K562 (cell line): ENCODE results near the gene SGMS1. TPM values are rescaled to one million over a fixed set of nuclear protein-coding genes. Genes with fewer than 3 reads are reported as not detected.

Experiments used
- ATAC-seq: fragments of 200-7000 bp; cut with Tn5 transposase; 3 replicates; pipeline ENCODE4 v1.9.1; 2020; ENCODE audit warnings: moderate library complexity
- BruUV-seq: library from RNA; stranded (reverse); fragments of 400-500 nt; replicated peaks from 2 replicates; lab custom pipeline; 2021; lab: Mats Ljungman, UMichigan
- CTCF ChIA-PET: fragments of 300-600 bp; formaldehyde crosslinking; extraction: SDS; loops from one replicate; lab custom pipeline; 2021; ENCODE audit warnings: low intra/inter-chr PET ratio; lab: Yijun Ruan, JAX
- POLR2A ChIA-PET: fragments of 300-600, 350-650 bp; sonication (Branson Sonifier 250); formaldehyde crosslinking; extraction: SDS; loops from one replicate; lab custom pipeline; 2021; ENCODE audit warnings: antibody characterized with exemption, inconsistent platforms; lab: Yijun Ruan, JAX
- DNase-seq, 4 experiments: peaks; one replicate each; pipeline versions ENCODE4 v3.0.0 to v3.0.0-alpha.2; 2011 to 2018; ENCODE audit warnings: low spot score in 3 of 4, mixed read lengths in 3 of 4; ENCODE audit errors: extremely low read depth in 1 of 4
- FAIRE-seq: peaks from 2 replicates; lab custom pipeline; 2011; peaks lifted over from hg19 to GRCh38; lab: Jason Lieb, UNC
- H2AFZ ChIP-seq: 2 replicates; pipeline ENCODE4 v1.6.0; 2011; ENCODE audit warnings: low read depth, low read length, control low read depth, inconsistent platforms
- H3K27ac ChIP-seq: fragments of 200-600 bp; 3 replicates; pipeline ENCODE4 v1.8.0; 2011; ENCODE audit warnings: low read depth, mild to moderate bottlenecking, control low read depth, inconsistent platforms, low read length, moderate library complexity, mixed read lengths; ENCODE audit errors: extremely low read depth
- H3K27me3 ChIP-seq, 2 experiments: fragments of 300-600 bp in 1 of 2; 2 replicates in 1 of 2; 3 replicates in 1 of 2; pipeline versions ENCODE4 v1.6.0 to v1.8.0; 2011; ENCODE audit warnings: inconsistent platforms in 2 of 2, low read length in 2 of 2, mild to moderate bottlenecking in 1 of 2, mixed read lengths in 1 of 2, moderate library complexity in 1 of 2; ENCODE audit not compliant: control insufficient read depth in 2 of 2, insufficient read depth in 2 of 2
- H3K36me3 ChIP-seq: fragments of 300-600 bp; 3 replicates; pipeline ENCODE4 v1.8.0; 2011; ENCODE audit warnings: mild to moderate bottlenecking, low read length, inconsistent platforms; ENCODE audit not compliant: control insufficient read depth, insufficient read depth
- H3K4me1 ChIP-seq, 2 experiments: fragments of 200-600 bp in 1 of 2; replicated peaks in 1 of 2; 2 replicates in 1 of 2; 3 replicates in 1 of 2; pipeline versions ENCODE4 v1.5.1 to v1.8.0; 2011; ENCODE audit warnings: inconsistent platforms in 2 of 2, low read length in 2 of 2, mild to moderate bottlenecking in 1 of 2, mixed read lengths in 1 of 2, moderate library complexity in 1 of 2; ENCODE audit not compliant: control insufficient read depth in 2 of 2, insufficient read depth in 2 of 2
- H3K4me2 ChIP-seq: 2 replicates; pipeline ENCODE4 v1.6.1; 2011; ENCODE audit warnings: low read length, control low read depth, inconsistent platforms, mixed read lengths; ENCODE audit not compliant: insufficient read depth
- H3K4me3 ChIP-seq: fragments of 200-600 bp; sonication (generic), shearing (Covaris generic); 2 replicates; pipeline ENCODE4 v1.5.1; 2016; ENCODE audit warnings: control low read depth, inconsistent platforms
- H3K79me2 ChIP-seq: fragments of 200-600 bp; 3 replicates; pipeline ENCODE4 v1.8.0; 2011; ENCODE audit warnings: low read length, inconsistent platforms; ENCODE audit not compliant: control insufficient read depth, insufficient read depth
- H3K9ac ChIP-seq, 2 experiments: 2 replicates each; pipeline versions ENCODE4 v1.6.0 to v1.6.1; 2011; ENCODE audit warnings: low read depth in 2 of 2, low read length in 2 of 2, control low read depth in 1 of 2, inconsistent platforms in 1 of 2, mild to moderate bottlenecking in 1 of 2, mixed read lengths in 1 of 2; ENCODE audit not compliant: insufficient read depth in 1 of 2
- H3K9me1 ChIP-seq: one replicate; pipeline ENCODE4 v1.6.0; 2011; ENCODE audit warnings: inconsistent platforms, mild to moderate bottlenecking, low read length, moderate library complexity; ENCODE audit not compliant: control insufficient read depth, insufficient read depth
- H3K9me3 ChIP-seq: replicated peaks from 2 replicates; pipeline ENCODE4 v1.5.1; 2011; ENCODE audit warnings: low read depth, low read length, inconsistent platforms; ENCODE audit not compliant: control insufficient read depth, insufficient read depth
- H4K20me1 ChIP-seq: replicated peaks from 2 replicates; pipeline ENCODE4 v1.6.1; 2011; ENCODE audit warnings: low read length, inconsistent platforms, mixed read lengths; ENCODE audit not compliant: control insufficient read depth, insufficient read depth
- ARID1B ChIP-seq: fragments of 450-650 bp; IDR thresholded peaks from 2 replicates; pipeline ENCODE4 v1.6.1; 2016; ENCODE audit warnings: antibody characterized with exemption, mild to moderate bottlenecking, inconsistent platforms
- BRD9 ChIP-seq: fragments of 450-650 bp; IDR thresholded peaks from 2 replicates; pipeline ENCODE4 v1.6.1; 2018; ENCODE audit warnings: low read depth; ENCODE audit not compliant: partially characterized antibody
- CTBP1 ChIP-seq: fragments of 450-650 bp; IDR thresholded peaks from 2 replicates; pipeline ENCODE4 v1.6.1; 2016; ENCODE audit warnings: borderline replicate concordance
- ELF4 ChIP-seq: fragments of 450-650 bp; formaldehyde crosslinking; IDR thresholded peaks from 2 replicates; pipeline ENCODE4 v1.4.0; 2022; ENCODE audit warnings: missing genetic modification characterization
- LCOR ChIP-seq: sonication (generic); formaldehyde crosslinking; IDR thresholded peaks from 2 replicates; pipeline ENCODE4 v1.8.0; 2022; ENCODE audit warnings: mild to moderate bottlenecking, missing genetic modification reagents
- MCM2 ChIP-seq: fragments of 450-650 bp; IDR thresholded peaks from 2 replicates; pipeline ENCODE4 v1.6.1; 2017; ENCODE audit warnings: low read depth, mild to moderate bottlenecking
- MEF2A ChIP-seq: IDR thresholded peaks from 2 replicates; pipeline ENCODE4 v1.6.1; 2011; ENCODE audit warnings: low read depth, mild to moderate bottlenecking, low read length, moderate library complexity; ENCODE audit not compliant: control insufficient read depth
- MEF2D ChIP-seq: conservative IDR thresholded peaks from 2 replicates; pipeline ENCODE4 v1.6.1; 2016; ENCODE audit warnings: low read depth, missing genetic modification characterization, missing compliant biosample characterization
- NR1H2 ChIP-seq: sonication (generic); formaldehyde crosslinking; IDR thresholded peaks from 2 replicates; pipeline ENCODE4 v1.4.0; 2020; ENCODE audit warnings: mild to moderate bottlenecking, missing genetic modification reagents
- POLR2B ChIP-seq: fragments of 450-650 bp; IDR thresholded peaks from 2 replicates; pipeline ENCODE4 v1.6.1; 2018; ENCODE audit warnings: low read depth; ENCODE audit not compliant: partially characterized antibody
- RB1 ChIP-seq: fragments of 450-650 bp; IDR thresholded peaks from 2 replicates; pipeline ENCODE4 v1.6.1; 2017; ENCODE audit warnings: low read depth, mild to moderate bottlenecking
- SETDB1 ChIP-seq: IDR thresholded peaks from one replicate; pipeline ENCODE4 v1.6.1; 2012; ENCODE audit warnings: low read length, control low read depth, inconsistent platforms
- THRAP3 ChIP-seq: fragments of 450-650 bp; IDR thresholded peaks from 2 replicates; pipeline ENCODE4 v1.6.1; 2016; ENCODE audit warnings: mild to moderate bottlenecking, inconsistent platforms, borderline replicate concordance
- ZKSCAN3 ChIP-seq: fragments of 250-450 bp; sonication (Bioruptor Pico); IDR thresholded peaks from 2 replicates; pipeline ENCODE4 v1.4.0; 2020
- ZNF253 ChIP-seq: fragments of 250-450 bp; sonication (Bioruptor Pico); conservative IDR thresholded peaks from 2 replicates; pipeline ENCODE4 v1.6.1; 2021; ENCODE audit warnings: mild to moderate bottlenecking
- ZNF586 ChIP-seq: fragments of 450-650 bp; formaldehyde crosslinking; conservative IDR thresholded peaks from 2 replicates; pipeline ENCODE4 v1.4.0; 2020; ENCODE audit warnings: mild to moderate bottlenecking, moderate library complexity
- WGBS: fragments of 100-300 bp; shearing (Covaris generic); methylation state at CpG from one replicate; pipeline ENCODE4 v1.1.6; 2016; ENCODE audit warnings: low coverage, mixed read lengths; ENCODE audit not compliant: insufficient coverage; ENCODE audit errors: missing lambda C conversion rate; 5-methylcytosine and 5-hydroxymethylcytosine counted together
- in situ Hi-C: fragments of 300-500 bp; cut with MboI; formaldehyde crosslinking; loops from 4 replicates; pipeline ENCODE4 v1.15.0; 2018; ENCODE audit warnings: inconsistent platforms, mixed read lengths
- intact Hi-C: fragments of 100-400 bp; cut with micrococcal nuclease; formaldehyde crosslinking; loops from 2 replicates; pipeline ENCODE4 v1.14.2; 2022
- polyA plus RNA-seq, 8 experiments: library from polyadenylated mRNA; depleted of rRNA in 4 of 8; stranded (reverse) in 5 of 8; unstranded in 3 of 8; fragments of >200 nt; fragmentation: Nextera tagmentation in 2 of 8; fragmentation: Illumina TruSeq in 1 of 8; extraction: Ambion mirVana in 2 of 8; extraction: Trizol in 1 of 8; gene quantifications; 2 replicates each; pipeline versions ENCODE4 v1.2.1 to v1.2.3, GENCODE V29; 2011 to 2014; ENCODE audit warnings: inconsistent platforms in 1 of 8, missing spikeins in 1 of 8
- total RNA-seq, 7 experiments: library from RNA; depleted of rRNA in 6 of 7; stranded (reverse); fragments of >200 nt in 6 of 7; fragmentation: Illumina TruSeq in 2 of 7; extraction: Trizol in 2 of 7; gene quantifications; 2 replicates each; pipeline versions ENCODE4 v1.2.1 to v1.2.3, GENCODE V29; 2011 to 2021; ENCODE audit warnings: low replicate concordance in 1 of 7
- TF ChIP-seq, protein P1 (sequence below), 3 experiments: IDR thresholded peaks in 2 of 3; conservative IDR thresholded peaks in 1 of 3; 2 replicates each; pipeline ENCODE4 v1.5.1; 2011 to 2012; ENCODE audit warnings: low read length in 3 of 3, mild to moderate bottlenecking in 3 of 3, control low read depth in 2 of 3, improper control_type of control experiment in 1 of 3, inconsistent platforms in 1 of 3, low read depth in 1 of 3, mixed read lengths in 1 of 3, moderate library complexity in 1 of 3; ENCODE audit not compliant: insufficient read depth in 2 of 3
- TF ChIP-seq, protein P2 (sequence below): fragments of 450-650 bp; IDR thresholded peaks from 2 replicates; pipeline ENCODE4 v1.6.1; 2017; ENCODE audit warnings: antibody characterized with exemption, mild to moderate bottlenecking

The SGMS1 gene
- total and polyA plus RNA-seq, 9 of the 15 experiments (the other 6 are each of a cell fraction or from before 2014, with no cell fraction given): 22.6 to 232 (median 82.2) TPM

DNA sequence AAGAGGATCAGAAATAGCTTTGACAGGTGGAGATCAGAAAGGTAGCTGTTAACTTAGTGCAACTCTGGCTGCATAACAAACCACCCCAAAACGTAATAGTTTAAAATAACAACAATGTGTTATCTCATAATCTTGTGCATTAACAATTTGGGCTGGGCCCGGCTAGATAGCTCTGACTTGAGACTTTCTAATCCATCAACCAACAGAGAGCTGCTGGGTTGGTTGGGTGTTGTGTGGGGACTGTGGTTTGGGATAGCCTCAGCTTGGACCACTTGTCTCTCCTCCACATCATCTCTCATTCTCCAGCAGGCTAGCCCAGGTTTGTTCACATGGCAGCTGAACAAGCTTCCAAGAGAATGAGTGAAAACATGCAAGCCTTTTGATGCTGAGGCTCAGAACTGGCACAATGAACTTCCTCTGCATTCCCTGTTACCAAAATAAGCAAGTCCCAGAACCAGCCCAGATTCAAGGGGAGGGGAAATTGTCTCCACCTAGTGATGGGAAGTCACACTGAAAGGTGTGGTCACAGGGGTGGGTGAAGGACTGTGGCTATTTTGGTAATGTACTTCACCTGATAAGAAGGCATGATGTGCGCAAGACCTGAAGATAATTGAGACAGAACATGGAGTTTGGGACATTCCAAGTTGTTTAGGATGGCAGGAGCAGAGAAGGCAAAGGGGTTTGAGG, 352.0 kb downstream of the SGMS1 start:
- H3K79me2 ChIP-seq: no peaks in the 10 kb centered on the region
- H3K4me3 ChIP-seq: no peak overlapping the region
- FAIRE-seq (peak; percentile 19), DNase-seq (peak; percentile 58 to 69 (median 65)), ATAC-seq (peak; percentile 76)
- H3K4me1 ChIP-seq: peaks cover 7 to 14% of the 10 kb centered on the region in 2 experiments; a peak in 4 of 5 replicates
- no peaks in the 10 kb centered on the region for H3K27me3 ChIP-seq
- intact Hi-C loops (no loop called here), in situ Hi-C loops (no loop called here)
- BruUV-seq: no TSS peak
- H2AFZ ChIP-seq: peak overlapping the region; percentile 58
- H3K27ac ChIP-seq: no peak overlapping the region
- whole genome bisulfite sequencing: 12% methylated on average over 3 of the region's 3 CpGs
- H3K4me2 ChIP-seq: peak overlapping the region; percentile 46
- no peaks in the 10 kb centered on the region for H4K20me1 ChIP-seq
- ChIA-PET CTCF (no interaction called here), POLR2A (interaction anchor here (0.6 kb wide), 2 partner anchors 24 to 102 kb away, joined by 4 read pairs; no protein-coding TSS in a partner anchor)
- no peaks in the 10 kb centered on the region for H3K9me1 ChIP-seq
- H3K9me3 ChIP-seq: no peaks in the 10 kb centered on the region
- H3K9ac ChIP-seq: no peak overlapping the region
- H3K36me3 ChIP-seq: no peaks in the 10 kb centered on the region
- TF ChIP-seq RB1 (0 out of 2 replicates have a peak, but pooled peaks have one; percentile 24), ZNF253 (CRISPR knock-in tag) (no peak), ZNF586 (CRISPR knock-in tag) (no peak), ZKSCAN3 (CRISPR knock-in tag) (peak; percentile 75; the same call in 1 of the 2 replicates), MEF2A (peak; percentile 79), LCOR (CRISPR knock-in tag) (peak; percentile 35; the same call in 1 of the 2 replicates), POLR2B (no peak), ARID1B (0 out of 2 replicates have a peak, but pooled peaks have one; percentile 16), THRAP3 (no peak), BRD9 (no peak), MCM2 (no peak), ELF4 (CRISPR knock-in tag) (no peak), SETDB1 (no peak), NR1H2 (no peak), MEF2D (tag) (peak; percentile 63; the same call in 1 of the 2 replicates), CTBP1 (peak; percentile 73; the same call in 1 of the 2 replicates)
- TF ChIP-seq, protein P1, sequence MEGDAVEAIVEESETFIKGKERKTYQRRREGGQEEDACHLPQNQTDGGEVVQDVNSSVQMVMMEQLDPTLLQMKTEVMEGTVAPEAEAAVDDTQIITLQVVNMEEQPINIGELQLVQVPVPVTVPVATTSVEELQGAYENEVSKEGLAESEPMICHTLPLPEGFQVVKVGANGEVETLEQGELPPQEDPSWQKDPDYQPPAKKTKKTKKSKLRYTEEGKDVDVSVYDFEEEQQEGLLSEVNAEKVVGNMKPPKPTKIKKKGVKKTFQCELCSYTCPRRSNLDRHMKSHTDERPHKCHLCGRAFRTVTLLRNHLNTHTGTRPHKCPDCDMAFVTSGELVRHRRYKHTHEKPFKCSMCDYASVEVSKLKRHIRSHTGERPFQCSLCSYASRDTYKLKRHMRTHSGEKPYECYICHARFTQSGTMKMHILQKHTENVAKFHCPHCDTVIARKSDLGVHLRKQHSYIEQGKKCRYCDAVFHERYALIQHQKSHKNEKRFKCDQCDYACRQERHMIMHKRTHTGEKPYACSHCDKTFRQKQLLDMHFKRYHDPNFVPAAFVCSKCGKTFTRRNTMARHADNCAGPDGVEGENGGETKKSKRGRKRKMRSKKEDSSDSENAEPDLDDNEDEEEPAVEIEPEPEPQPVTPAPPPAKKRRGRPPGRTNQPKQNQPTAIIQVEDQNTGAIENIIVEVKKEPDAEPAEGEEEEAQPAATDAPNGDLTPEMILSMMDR (IDR thresholded peaks at IDR 0.05 in 2 of 3, conservative IDR thresholded peaks at IDR 0.05 in 1 of 3; ENCODE audit: insufficient read depth in 2 of 3, low read depth in 1 of 3, low read length in 3 of 3): peak; percentile 44 to 57 (median 56); a peak in 5 of 6 replicates
- TF ChIP-seq, protein P2, sequence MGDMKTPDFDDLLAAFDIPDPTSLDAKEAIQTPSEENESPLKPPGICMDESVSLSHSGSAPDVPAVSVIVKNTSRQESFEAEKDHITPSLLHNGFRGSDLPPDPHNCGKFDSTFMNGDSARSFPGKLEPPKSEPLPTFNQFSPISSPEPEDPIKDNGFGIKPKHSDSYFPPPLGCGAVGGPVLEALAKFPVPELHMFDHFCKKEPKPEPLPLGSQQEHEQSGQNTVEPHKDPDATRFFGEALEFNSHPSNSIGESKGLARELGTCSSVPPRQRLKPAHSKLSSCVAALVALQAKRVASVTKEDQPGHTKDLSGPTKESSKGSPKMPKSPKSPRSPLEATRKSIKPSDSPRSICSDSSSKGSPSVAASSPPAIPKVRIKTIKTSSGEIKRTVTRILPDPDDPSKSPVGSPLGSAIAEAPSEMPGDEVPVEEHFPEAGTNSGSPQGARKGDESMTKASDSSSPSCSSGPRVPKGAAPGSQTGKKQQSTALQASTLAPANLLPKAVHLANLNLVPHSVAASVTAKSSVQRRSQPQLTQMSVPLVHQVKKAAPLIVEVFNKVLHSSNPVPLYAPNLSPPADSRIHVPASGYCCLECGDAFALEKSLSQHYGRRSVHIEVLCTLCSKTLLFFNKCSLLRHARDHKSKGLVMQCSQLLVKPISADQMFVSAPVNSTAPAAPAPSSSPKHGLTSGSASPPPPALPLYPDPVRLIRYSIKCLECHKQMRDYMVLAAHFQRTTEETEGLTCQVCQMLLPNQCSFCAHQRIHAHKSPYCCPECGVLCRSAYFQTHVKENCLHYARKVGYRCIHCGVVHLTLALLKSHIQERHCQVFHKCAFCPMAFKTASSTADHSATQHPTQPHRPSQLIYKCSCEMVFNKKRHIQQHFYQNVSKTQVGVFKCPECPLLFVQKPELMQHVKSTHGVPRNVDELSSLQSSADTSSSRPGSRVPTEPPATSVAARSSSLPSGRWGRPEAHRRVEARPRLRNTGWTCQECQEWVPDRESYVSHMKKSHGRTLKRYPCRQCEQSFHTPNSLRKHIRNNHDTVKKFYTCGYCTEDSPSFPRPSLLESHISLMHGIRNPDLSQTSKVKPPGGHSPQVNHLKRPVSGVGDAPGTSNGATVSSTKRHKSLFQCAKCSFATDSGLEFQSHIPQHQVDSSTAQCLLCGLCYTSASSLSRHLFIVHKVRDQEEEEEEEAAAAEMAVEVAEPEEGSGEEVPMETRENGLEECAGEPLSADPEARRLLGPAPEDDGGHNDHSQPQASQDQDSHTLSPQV: no peak
